GM12874 (cell line): ENCODE measurements around the gene IL13.
A peak's percentile ranks its signal among the peaks of the same experiment; 100 is the strongest.

Experiments
- TF ChIP-seq, protein P1 (sequence below): IDR thresholded peaks from 2 replicates; pipeline ENCODE4 v1.5.1; 2011; ENCODE audit warnings: low read depth, mild to moderate bottlenecking, control low read depth, low read length, moderate library complexity; ENCODE audit not compliant: insufficient read depth

Gene IL13

GRCh38 chr5:132646583-132647266 is 11.2 kb upstream of the IL13 start:
- TF ChIP-seq, protein P1, sequence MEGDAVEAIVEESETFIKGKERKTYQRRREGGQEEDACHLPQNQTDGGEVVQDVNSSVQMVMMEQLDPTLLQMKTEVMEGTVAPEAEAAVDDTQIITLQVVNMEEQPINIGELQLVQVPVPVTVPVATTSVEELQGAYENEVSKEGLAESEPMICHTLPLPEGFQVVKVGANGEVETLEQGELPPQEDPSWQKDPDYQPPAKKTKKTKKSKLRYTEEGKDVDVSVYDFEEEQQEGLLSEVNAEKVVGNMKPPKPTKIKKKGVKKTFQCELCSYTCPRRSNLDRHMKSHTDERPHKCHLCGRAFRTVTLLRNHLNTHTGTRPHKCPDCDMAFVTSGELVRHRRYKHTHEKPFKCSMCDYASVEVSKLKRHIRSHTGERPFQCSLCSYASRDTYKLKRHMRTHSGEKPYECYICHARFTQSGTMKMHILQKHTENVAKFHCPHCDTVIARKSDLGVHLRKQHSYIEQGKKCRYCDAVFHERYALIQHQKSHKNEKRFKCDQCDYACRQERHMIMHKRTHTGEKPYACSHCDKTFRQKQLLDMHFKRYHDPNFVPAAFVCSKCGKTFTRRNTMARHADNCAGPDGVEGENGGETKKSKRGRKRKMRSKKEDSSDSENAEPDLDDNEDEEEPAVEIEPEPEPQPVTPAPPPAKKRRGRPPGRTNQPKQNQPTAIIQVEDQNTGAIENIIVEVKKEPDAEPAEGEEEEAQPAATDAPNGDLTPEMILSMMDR, result no peak

- TF ChIP-seq, protein P1, result no peak
Observed at GRCh38 chr5:132647473-132647872, 10.5 kb upstream of the IL13 start.

DNA sequence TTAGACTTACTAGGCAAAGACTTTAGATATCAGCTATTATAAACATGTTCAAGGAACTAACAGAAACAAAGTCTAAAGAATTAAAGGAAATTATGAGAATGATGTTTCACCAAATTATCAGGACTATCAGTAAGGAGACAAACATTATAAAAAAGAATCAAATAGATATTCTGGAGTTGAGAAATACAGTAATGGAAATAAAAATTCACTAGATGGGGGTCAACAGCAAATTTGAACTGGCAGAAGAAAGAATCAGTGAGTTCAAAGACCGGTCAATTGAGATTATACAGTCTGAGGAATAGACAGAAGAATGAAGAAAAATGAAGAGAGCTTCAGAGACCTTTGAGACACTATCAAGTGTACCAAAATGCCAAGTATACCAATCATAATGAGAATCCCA is 9.6 kb upstream of the IL13 start:
- TF ChIP-seq, protein P1, result no peak

GRCh38 chr5:132651838-132652469 is 6.0 kb upstream of the IL13 start:
- TF ChIP-seq, protein P1, result no peak

- TF ChIP-seq, protein P1, result no peak
Observed at GRCh38 chr5:132653716-132654115, 4.3 kb upstream of the IL13 start.

- TF ChIP-seq, protein P1, result 0 out of 2 replicates have a peak, but pooled peaks have one; percentile 9
Observed at GRCh38 chr5:132655821-132656773, 1.9 kb upstream of the IL13 start.

DNA sequence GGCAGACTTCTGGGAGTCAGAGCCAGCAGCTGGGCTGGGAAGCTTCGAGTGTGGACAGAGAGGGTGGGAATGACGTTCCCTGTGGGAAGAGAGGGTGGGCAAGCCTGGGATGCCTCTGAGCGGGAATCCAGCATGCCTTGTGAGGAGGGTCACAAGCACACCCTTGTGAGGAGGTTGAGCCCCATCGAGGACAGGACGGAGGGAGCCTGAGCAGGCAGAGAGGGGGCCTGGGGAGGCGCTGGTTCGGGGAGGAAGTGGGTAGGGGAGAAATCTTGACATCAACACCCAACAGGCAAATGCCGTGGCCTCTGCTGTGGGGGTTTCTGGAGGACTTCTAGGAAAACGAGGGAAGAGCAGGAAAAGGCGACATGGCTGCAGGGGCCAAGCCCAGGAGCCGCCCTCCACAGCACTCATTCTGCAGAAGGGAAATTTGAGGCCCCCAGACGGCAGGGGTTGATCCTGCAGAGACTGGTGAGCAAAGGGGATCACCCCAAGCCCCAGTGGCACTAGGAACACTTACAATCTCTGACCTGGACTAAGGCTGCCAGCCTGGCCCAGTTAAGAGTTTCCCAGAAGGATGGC is 1.1 kb upstream of the IL13 start:
- TF ChIP-seq, protein P1, result no peak
